Adrenal gland (tissue), 12 donors: ENCODE measurements around the gene RPL29. TPM values are rescaled to one million over a fixed set of nuclear protein-coding genes. Genes with fewer than 3 reads are reported as not detected.
"Not testable (repeated sequence)": the region's sequence is repeated elsewhere in the genome, so short reads cannot be mapped to it uniquely, and the experiment has no call there.

Source experiments
- DNase-seq, 7 donors: peaks; one replicate each; pipeline ENCODE4 v3.0.0-alpha.2; 2019 to 2020
- H3K27ac ChIP-seq, 5 donors: fragments of 200-600 bp; sonication (generic) in 4 of 5; 1 replicate in 3 of 5; 2 replicates in 2 of 5; pipeline versions ENCODE4 v1.5.1 to v1.8.0; 2016 to 2020; ENCODE audit warnings: mild to moderate bottlenecking in 1 of 5
- H3K27me3 ChIP-seq: fragments of 200-600 bp; 2 replicates; pipeline ENCODE4 v1.8.0; 2021
- H3K36me3 ChIP-seq, 2 donors: fragments of 200-600 bp; replicated peaks in 1 of 2; 1 replicate in 1 of 2; 2 replicates in 1 of 2; pipeline versions ENCODE4 v1.5.1 to v1.8.0; 2018 to 2022
- H3K4me1 ChIP-seq, 2 donors: fragments of 200-600 bp; replicated peaks in 1 of 2; 1 replicate in 1 of 2; 2 replicates in 1 of 2; pipeline versions ENCODE4 v1.5.1 to v1.8.0; 2018 to 2021
- H3K4me3 ChIP-seq, 4 donors: fragments of 200-600 bp; sonication (generic) in 3 of 4; one replicate each; pipeline ENCODE4 v1.5.1; 2016 to 2018
- H3K9me3 ChIP-seq, 3 donors: fragments of 200-600 bp; sonication (generic) in 1 of 3; replicated peaks in 1 of 3; 1 replicate in 2 of 3; 2 replicates in 1 of 3; pipeline versions ENCODE4 v1.5.1 to v1.8.0; 2016 to 2021
- CTCF ChIP-seq, 6 experiments: fragments of 450-650 bp in 4 of 6; fragments of 200-600 bp in 2 of 6; sonication (generic) in 1 of 6; IDR thresholded peaks; 1 replicate in 5 of 6; 2 replicates in 1 of 6; pipeline versions ENCODE4 v1.5.1 to v1.8.0; 2016 to 2021; ENCODE audit warnings: antibody characterized with exemption in 6 of 6, mild to moderate bottlenecking in 2 of 6, moderate library complexity in 1 of 6
- POLR2A ChIP-seq, 2 donors: fragments of 450-650 bp; IDR thresholded peaks; one replicate each; pipeline ENCODE4 v1.6.1; 2017; ENCODE audit warnings: antibody characterized with exemption in 2 of 2, mild to moderate bottlenecking in 2 of 2, moderate library complexity in 1 of 2
- WGBS, 4 donors: extraction: QIAGEN DNeasy Blood & Tissue Kit in 2 of 4; methylation state at CpG; one replicate each; pipeline versions ENCODE4 v1.1.5 to v1.1.7; 2013 to 2017; 5-methylcytosine and 5-hydroxymethylcytosine counted together
- intact Hi-C, 2 donors: fragments of 100-400 bp; cut with DNase I; formaldehyde crosslinking; loops; one replicate each; pipeline versions ENCODE4 v1.14.1 to v1.15.0; 2022 to 2023
- polyA plus RNA-seq, 3 donors: library from polyadenylated mRNA; stranded (reverse); fragments of 200-250 nt in 2 of 3; fragments of 350-450 nt in 1 of 3; fragmentation: Illumina TruSeq in 1 of 3; extraction: RNeasy Lipid Tissue Mini Kit (QIAGEN cat#74804) in 1 of 3; gene quantifications; one replicate each; pipeline ENCODE4 v1.2.3, GENCODE V29; 2013 to 2014
- total RNA-seq, 9 donors: library from RNA; depleted of rRNA in 4 of 9; stranded (reverse); fragments of >200 nt in 4 of 9; fragments of 120-200 nt in 1 of 9; fragmentation: NEBNext Ultra II Directional in 1 of 9; extraction: Animal tissue kit (Norgen Biotek cat#: 25700) in 1 of 9; gene quantifications; one replicate each; pipeline versions ENCODE4 v1.1.0 to v1.2.4, GENCODE V29; 2013 to 2023
- donor health status: healthy with polysubstance abuse.
- donor health status: Bipolar disorder and iron deficiency.
- donor health status: DM: yes; HTN: yes; CAD: no.
- donor health status: DM: no; HTN: no; CAD: no.
- donor health status: DM: no; HTN: no; CAD: no.
- donor health status: DM: yes; HTN: yes; CAD: no.

The RPL29 gene
- total and polyA plus RNA-seq, 12 donors: 947 to 3,421 (median 1,448) TPM

- H3K9me3 ChIP-seq: no peaks in the 10 kb centered on the region
- H3K36me3 ChIP-seq: peaks cover 0 to 26% of the 10 kb centered on the region in 2 donors
- no peak for DNase-seq
- peaks cover 12 to 22% of the 10 kb centered on the region in 2 donors for H3K4me1 ChIP-seq
- no peak overlapping the region for H3K4me3 ChIP-seq
- H3K27me3 ChIP-seq: no peaks in the 10 kb centered on the region
- intact Hi-C loops: loop anchor here in 1 of 2 donors (10.0 kb wide), 1 partner anchor 52 kb away; the partner anchor contains the start of genes PARP3 and RRP9
- no peak for TF ChIP-seq CTCF (IDR thresholded peaks at IDR 0.05)
- no peak for TF ChIP-seq POLR2A (IDR thresholded peaks at IDR 0.05)
- H3K27ac ChIP-seq: no peak overlapping the region
- WGBS, 4 donors: 33 to 45% (median 42%) methylated on average over 2 of the region's 2 CpGs
These were observed 1.5 kb upstream of the RPL29 start for GRCh38 chr3:51997172-51997571.

GRCh38 chr3:51994530-51994929, 1.2 kb downstream of the RPL29 start:
- Histone ChIP-seq H3K4me1 (peaks cover 12 to 22% of the 10 kb centered on the region in 2 donors), H3K27me3 (no peaks in the 10 kb centered on the region), H3K9me3 (no peaks in the 10 kb centered on the region), H3K4me3 (peak overlapping the region in 1 of 4 donors; percentile 59), H3K27ac (no peak overlapping the region), H3K36me3 (peaks cover 0 to 26% of the 10 kb centered on the region in 2 donors)
- intact Hi-C loops: loop anchor here in 1 of 2 donors (10.0 kb wide), 1 partner anchor 50 kb away; the partner anchor contains the start of genes PARP3 and RRP9
- no peak for TF ChIP-seq CTCF (IDR thresholded peaks at IDR 0.05)
- TF ChIP-seq POLR2A (IDR thresholded peaks at IDR 0.05): no peak
- 56 to 71% (median 66%) methylated on average over 2 of the region's 2 CpGs for WGBS, 4 donors
- DNase-seq: no peak

- not testable (repeated sequence) for DNase-seq
These were observed 2.0 kb downstream of the RPL29 start for GRCh38 chr3:51993657-51994056.

GRCh38 chr3:51992017-51992682, 3.5 kb downstream of the RPL29 start:
- Histone ChIP-seq H3K4me1 (peaks cover 12 to 22% of the 10 kb centered on the region in 2 donors), H3K27ac (no peak overlapping the region), H3K36me3 (peaks cover 0 to 26% of the 10 kb centered on the region in 2 donors), H3K27me3 (no peaks in the 10 kb centered on the region), H3K9me3 (no peaks in the 10 kb centered on the region), H3K4me3 (no peak overlapping the region)
- no peak for DNase-seq
- TF ChIP-seq CTCF (IDR thresholded peaks at IDR 0.05) (no peak), POLR2A (IDR thresholded peaks at IDR 0.05) (no peak)
- intact Hi-C loops: loop anchor here in 1 of 2 donors (10.0 kb wide), 1 partner anchor 47 kb away; the partner anchor contains the start of genes PARP3 and RRP9
- 80 to 84% (median 82%) methylated on average over 3 of the region's 3 CpGs for WGBS, 4 donors

More at GRCh38 chr3:51993657-51994056, 2.0 kb downstream of the RPL29 start:
- H3K4me3 ChIP-seq, H3K9me3 ChIP-seq, H3K27me3 ChIP-seq: not testable (repeated sequence)
- peaks cover 0 to 26% of the 10 kb centered on the region in 2 donors for H3K36me3 ChIP-seq
- 41 to 67% (median 54%) methylated on average over 3 to 10 of the region's 13 CpGs for WGBS, 4 donors
- peaks cover 12 to 22% of the 10 kb centered on the region in 2 donors for H3K4me1 ChIP-seq
- intact Hi-C loops: loop anchor here in 1 of 2 donors (10.0 kb wide), 1 partner anchor 49 kb away; the partner anchor contains the start of genes PARP3 and RRP9
- H3K27ac ChIP-seq: peak overlapping the region in 1 of 5 donors; percentile 11

- WGBS, 4 donors: 63 to 88% (median 74%) methylated on average over 12 to 38 of the region's 38 CpGs
- peaks cover 12 to 22% of the 10 kb centered on the region in 2 donors for H3K4me1 ChIP-seq
These were observed 5.2 kb downstream of the RPL29 start for GRCh38 chr3:51990501-51990971.

More at GRCh38 chr3:51990501-51990971, 5.2 kb downstream of the RPL29 start:
- H3K27me3 ChIP-seq, H3K4me3 ChIP-seq, DNase-seq, H3K27ac ChIP-seq, H3K9me3 ChIP-seq: not testable (repeated sequence)
- intact Hi-C loops: loop anchor here in 1 of 2 donors (10.0 kb wide), 1 partner anchor 46 kb away; the partner anchor contains the start of genes PARP3 and RRP9
- peaks cover 0 to 26% of the 10 kb centered on the region in 2 donors for H3K36me3 ChIP-seq
